Stimulated activated CD4-positive, alpha-beta T cell treated with anti-CD3 and anti-CD28 coated beads, Interleukin-4, amount 100 ng/mL, for 48 hours (primary cell): Measurements from ENCODE around the gene CLPTM1L.
A peak's percentile ranks its signal among the peaks of the same experiment; 100 is the strongest.
"Not testable (repeated sequence)": the region's sequence is repeated elsewhere in the genome, so short reads cannot be mapped to it uniquely, and the experiment has no call there.

ENCODE experiments used
- DNase-seq, 2 donors: peaks; one replicate each; pipeline ENCODE4 v3.0.0-alpha.2; 2020; ENCODE audit warnings: low read depth in 2 of 2

Gene CLPTM1L

DNA sequence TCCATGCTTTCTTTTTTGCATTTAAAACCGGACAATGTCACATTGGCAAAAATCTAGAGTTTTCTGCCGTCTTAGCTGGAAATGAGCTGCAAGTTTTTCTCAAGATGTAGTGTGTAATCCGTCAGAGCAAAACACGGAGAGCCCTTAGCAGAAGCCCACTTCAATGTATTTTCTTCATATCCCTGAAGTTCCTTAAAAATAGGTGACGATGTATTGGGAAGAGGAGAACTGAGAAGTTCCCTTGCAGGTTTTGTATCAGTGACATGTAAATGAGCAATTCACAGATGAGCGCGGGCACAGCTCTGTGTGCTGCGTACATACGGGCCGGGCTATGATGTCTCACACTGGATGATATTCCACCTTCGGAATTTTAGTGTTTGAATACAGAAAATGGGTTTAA is 14.8 kb upstream of the CLPTM1L start:
- DNase-seq, result no peak

DNA sequence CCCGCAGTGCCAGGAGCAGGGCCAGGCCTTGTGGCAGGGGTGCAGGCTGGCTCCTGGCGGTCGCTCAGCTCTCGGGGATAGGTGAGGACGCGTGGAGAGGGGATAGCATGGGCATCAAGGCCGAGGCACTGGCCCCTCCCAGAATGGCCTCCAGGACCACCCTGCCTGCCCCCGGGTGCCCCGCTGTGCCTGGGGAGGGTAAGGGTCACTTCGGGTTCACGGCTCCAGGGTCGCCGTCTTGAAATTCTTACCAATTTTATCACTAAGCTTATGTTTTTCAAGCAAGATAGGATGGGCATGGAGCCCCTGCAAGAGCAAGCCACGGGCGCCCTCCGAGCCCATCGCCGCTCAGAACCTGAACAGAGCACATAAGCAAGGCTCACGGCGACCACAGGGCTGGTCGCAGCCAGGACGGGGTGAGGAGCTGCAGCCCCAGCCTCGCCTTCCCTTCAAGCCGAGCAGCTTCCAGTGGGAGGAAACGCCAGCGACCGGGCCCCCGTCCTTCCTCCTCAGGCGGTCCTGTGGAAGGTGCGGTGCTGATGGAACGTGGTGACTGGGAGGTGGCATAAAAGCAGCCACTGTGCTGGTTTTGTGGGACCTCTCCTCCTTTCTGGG is 14.2 kb upstream of the CLPTM1L start:
- no peak for DNase-seq

DNA sequence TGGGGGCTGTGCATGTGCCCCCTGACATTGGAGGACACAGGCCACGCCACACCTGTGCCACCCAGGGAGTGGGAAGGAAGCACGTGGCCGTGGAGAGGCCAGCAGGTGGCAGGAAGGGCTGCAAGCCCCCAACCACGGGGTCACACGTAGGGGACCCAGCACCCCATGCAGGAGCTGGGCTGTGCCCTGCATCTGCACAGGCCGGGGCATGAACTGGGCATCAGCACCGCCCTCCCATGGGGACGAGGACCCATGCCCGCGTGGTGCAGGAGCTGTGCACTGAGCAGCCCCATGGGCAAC is 13.8 kb upstream of the CLPTM1L start:
- no peak for DNase-seq

DNA sequence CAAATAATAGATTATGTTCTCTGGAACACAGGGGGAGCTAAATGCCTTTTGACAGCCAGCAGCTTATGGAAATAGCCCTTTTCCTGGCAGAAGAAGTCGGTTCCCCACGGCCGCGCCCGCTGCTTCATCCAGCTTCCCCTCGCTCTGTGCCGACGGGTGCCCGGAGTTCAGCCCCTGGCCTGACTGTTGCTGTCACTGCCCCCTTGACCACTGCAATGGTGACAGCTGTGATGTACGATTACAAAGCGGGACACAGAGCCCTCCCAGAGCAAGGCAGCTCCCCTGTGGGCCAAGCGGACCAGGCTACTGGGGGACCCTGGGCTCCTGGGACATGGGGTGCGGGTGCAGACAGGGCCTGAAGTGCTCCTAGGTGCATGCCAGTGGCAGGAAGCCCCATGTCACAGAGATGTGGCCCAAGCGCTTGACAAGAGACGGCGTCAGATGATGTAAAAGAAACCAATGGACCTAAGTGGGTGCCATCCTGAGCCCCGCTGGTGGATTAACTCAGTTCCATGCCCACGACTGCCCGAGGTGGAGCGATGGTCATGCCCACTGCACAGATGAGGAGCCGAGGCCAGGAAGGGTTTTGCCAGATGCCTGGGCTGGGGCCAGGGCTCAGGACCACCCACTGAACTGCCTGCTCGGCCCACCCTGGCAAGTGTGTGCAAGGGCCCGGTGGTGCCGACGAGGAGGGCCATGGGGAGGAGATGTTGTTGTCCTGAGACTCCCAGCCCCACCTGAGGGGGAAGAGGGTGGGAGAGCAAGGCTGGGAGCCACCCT is 13.2 kb upstream of the CLPTM1L start:
- no peak for DNase-seq

DNA sequence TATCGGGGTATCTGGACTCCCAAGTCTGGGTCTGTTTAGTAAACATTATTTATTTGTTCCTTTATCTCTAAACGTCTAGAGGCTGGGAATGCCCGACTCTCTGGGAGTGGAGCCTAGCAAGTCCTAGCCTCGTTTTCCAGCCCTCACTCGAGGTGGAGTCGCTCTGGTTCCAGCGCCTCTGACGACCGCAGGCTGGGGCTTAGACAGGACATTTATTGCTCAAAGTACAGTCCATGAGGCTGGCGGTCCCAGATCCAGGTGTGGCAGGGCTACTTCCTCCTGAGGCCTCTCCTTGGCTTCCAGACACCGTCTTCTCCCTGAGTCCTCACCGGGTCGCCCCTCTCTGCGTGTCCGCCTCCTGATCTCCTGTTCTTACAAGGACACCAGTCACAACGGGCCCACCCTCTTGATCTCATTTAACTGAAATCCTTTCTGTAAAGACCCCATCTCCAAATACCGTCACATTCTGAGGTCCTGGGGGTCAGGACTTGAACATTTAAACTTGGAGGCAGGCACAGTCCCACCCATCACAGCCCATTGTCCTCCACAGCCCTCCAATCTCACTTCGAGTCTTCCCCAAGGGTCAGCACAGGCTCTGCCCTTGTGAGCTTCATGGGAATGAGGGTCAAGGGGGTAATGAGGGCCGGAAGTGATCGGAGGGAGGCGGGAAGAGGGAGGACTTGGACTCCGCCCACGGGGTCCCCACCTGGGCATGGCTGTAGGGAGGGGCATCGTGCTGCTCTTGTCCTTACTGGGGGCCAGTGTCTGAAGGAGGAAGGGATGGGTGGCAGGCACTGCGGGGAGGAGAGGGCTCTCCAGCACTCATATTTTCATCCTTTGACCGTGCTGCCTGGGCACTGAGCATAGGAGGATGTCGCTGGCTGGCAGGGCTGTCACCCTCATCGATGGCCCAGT is 12.2 kb upstream of the CLPTM1L start:
- no peak for DNase-seq

DNA sequence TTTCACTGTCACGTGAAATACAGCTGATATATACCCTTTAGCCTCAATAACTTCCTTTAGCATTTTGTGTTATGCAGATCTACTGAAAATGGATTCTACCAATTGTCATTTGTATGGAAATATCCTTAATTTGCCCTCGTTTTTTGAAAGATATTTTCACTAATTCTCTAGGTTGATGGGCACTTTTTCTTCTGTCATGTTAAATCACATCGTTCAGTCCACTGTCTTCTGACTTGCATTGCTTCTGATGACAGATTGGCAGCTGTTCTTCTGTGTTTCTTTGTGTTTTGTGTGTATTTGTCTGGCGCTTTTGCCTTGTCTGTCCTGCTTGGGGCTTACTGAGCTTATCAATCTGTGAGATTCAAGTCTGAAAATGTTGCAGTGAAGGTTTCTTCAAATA is 9.7 kb upstream of the CLPTM1L start:
- DNase-seq, result no peak

DNA sequence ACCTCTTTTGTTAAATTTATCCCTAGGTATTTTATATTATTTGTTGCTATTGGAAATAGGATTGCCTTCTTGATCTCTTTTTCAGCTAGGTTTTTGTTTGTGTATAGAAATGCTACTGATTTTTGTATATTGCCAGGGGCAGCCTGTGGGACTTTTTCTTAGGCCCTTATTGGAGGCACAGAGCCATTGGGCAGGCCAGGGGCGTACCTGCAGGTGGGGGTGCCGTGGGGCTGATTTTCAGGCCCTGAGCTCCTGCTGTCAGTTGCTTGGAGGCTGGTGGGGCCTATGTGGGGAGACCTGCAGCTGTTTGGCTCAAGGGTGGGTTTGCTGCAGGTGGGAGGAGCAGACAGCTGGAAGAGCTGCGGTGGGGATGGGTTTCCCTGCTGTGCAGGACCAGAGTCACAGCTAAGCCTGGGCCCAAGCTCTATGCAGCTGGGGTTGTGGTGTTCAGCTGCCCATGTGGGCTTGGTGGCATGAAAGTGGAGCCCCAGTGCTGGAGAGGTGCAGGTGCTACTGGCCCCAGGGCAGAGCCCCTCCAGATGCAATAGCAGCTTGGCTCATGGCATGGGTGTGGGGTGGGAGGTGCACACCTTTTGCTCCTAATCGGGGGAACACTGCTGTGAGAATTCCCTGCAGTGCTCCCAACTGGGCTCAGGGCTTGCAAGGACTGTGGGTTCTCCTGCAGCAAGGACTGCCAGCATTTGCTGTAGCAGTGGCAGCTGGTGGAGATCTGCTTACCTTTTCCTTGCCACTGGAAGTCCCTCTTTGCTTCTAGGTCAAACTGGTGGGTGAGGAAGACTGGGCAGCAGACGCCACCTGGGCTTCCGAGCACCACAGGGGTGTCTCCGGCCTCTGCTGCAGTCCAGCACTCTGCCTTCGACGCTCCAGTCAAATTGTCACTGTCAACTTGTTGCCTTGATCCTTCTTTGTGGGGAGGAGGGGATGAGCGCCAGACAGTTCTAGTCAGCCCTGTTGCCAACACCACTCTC is 7.6 kb upstream of the CLPTM1L start:
- DNase-seq, result no peak

DNA sequence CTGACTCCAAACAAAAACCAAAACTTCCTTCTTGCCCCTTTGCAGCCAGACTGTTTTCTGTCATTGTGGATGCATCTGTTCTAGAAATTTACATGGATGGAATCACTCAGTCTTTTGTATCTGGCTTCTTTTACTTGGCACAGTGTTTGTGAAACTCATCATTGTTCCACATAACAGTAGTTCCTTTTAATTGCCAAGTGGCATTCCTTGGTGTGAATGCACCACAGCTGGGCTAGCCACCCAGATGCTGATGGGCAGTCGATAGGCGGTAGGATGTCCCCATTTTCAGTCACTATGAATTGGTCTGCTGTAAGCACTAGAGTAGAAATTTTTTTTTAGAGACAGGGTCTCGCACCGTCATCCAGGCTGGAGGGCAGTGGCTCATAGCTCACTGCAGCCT is 6.3 kb upstream of the CLPTM1L start:
- no peak for DNase-seq

DNA sequence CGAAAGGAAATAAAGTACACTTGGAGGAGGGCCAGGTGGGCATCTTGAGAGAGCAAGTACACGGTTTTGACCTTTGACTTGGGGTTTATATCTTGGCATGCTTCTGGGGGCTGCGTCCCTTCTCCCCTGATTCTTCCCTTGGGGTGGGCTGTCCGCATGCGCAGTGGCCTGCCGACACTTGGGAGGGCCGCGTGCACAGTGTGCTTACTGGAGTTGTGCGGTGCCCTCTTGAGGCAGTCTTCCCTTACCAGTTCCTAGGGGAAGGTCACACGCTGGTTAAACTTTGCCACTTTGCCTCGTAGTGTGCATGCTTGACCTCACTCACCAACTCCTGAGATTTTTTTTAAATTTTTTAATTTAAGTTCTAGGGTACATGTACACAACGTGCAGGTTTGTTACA is 4.3 kb upstream of the CLPTM1L start:
- DNase-seq, result no peak

DNA sequence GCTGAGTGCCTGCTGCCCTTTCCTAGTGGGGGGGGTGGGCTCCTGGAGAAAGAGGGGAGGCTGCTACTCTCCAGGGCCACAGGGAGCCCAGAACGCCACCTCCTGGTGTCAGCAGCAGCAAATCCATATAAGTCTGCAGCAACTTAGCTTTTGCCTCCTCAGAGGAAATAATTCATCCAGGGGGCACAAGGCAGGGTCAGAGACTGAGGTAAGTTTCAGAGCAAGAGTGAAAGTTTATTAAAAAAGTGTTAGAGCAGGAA is 4.0 kb upstream of the CLPTM1L start:
- no peak for DNase-seq

DNA sequence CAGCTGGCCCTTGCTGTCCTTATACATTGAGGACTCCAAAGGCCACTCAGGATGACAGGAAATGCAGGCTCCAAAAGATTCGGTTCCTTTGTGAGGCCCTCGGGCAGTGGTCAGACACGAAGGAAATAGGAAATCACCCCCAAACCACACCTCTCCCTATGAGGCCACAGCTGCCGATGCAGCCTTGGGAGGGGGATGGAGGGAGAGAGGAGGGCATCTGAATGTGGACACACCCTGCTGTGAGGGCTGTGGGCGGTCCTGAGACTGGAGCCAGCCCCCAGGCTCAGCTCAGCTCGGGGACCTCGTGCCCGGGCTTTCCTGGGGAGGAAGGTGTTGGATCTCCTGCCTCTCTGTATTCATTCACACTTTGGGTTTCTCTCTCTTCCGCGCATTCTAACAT is 2.7 kb upstream of the CLPTM1L start:
- no peak for DNase-seq

DNA sequence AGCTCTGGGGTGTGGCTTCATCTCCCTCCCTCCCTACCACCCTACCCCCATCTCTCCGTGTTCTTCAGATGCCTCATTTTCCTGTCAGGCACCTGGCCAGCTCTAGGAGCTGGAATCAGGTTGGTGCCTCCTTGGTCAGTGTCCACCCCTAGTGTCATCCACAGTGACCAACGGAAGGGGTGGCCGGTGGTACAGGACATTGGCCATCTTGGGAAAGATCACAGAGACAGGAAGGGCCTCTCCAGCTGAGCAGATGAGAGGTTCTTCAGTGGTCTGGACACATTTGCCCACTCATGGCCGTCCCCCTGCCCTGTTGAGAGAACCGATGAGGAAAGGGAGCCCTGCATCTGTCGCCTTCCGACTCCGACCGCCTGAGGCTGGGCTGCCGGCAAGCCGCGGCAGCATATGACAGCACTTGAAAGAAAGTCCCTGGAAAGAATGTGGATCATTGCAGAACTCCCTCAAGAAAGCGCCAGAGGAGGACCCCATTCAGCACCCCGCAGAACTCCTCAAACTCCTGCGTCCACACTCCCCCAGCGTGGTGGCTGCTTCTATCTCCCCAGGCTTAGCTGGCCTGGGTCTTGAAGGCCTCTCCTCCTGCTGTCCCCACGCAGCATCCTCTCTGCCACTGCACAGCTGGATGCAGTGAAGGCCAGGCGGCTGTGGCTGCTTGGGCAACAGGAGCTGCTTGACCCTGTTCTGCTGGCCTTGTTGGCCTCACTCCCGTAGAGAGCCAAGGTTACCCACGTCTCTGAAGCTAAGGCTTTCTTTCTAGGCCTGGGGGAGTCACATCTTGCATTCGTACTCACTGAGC is 1.9 kb upstream of the CLPTM1L start:
- no peak for DNase-seq

DNA sequence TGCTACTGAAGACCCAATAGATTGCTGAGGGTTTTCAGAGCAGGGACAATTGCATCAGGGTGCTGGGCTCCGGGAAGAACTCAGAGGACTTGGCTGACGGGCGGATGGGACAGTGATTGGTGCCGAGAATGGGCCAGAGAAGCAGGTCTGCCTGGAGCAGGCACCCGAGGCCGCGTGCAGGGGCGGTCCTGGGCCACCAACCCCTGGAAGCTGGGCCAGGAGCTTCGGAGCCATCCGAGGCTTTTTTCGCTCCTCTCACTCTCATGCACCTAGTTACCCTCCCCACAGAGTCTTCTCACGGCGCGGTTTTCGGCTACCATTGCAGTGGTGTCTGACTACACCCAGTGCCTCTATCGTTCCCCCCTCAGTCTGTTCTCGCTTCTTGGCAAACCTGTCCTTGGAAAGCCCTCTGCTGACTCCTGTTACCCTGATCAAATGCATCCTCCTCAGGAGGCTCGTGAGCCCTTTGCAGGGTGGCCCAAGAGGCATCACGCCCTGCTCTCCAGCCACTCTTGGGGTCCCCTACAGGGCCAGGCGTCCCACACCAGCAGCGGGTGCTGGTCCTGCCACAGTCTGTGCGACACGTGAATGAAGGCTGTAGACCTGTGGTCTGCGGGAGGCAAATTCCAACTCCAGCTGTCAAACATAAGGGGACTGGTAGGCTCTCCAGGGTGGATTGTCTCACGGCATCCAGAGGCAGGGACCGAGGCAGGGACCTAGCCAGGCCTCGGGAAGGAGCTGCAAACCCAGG is 1.2 kb upstream of the CLPTM1L start:
- no peak for DNase-seq

DNA sequence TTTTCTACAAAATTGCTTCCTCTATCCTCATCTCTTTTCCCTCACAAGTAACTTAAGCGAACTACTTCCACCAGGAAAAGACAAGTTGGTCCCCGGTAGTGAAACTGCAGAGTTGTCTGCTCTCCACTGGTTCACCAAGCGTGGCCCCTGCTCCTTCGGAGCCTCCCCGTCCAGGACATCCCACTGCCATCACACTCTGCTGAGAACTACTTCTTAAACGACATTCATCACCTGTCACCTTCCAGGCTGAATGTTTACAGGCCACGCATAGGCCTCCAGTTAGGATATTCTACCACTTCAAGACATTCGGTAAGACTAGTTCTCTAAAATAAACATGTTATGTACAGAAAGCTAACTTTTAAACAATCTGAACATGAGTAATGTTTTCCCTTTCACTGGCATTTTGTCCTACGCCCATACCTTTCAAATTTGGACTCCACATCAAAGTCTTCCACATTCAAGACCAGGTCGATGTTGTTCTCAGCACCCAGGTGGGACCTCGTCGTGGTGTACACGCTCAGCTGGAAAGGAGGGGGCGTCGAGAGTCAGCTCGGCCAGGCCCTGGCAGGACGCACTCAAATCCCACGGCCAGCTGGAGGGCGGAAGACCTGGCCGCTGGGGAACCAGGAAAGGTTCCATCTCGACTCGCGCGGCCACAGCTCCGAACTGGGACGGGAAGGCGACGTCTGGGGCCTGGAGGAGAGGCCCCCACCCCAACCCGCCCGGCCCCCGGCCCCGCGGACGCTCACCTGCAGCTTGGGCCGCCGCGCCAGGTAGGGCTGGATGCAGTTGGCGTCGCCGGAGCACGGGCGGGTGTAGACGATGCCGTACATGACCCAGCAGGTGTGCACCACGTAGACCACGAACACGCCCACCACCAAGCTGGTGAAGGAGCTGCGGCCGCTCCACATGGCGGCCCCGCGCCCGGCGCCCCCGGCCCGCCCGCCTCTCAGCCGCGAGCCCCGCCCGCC is 683 bp downstream of the CLPTM1L start:
- peak; percentile 8 to 10 for DNase-seq

DNA sequence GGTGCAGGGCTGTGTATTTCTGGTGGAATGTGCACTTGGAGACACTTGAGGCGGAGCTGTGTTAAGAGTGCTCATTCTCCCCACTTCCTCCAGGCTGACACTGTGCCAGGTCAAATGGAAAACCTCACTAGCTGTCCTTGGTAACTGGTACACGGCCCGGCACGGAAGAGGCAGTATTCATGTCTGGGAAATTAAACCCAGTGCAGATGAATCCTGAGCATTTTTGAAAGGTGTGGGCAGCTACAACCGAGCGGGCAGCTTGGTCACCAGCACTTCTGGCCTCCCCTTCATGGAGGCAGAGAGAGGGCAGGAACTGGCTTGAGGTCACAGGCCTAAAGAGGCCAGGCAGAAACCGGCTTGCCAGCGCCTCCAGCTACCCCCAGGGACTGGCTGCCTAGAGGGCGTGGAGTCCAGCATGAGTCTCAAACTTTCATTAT is 1.6 kb downstream of the CLPTM1L start:
- no peak for DNase-seq

DNA sequence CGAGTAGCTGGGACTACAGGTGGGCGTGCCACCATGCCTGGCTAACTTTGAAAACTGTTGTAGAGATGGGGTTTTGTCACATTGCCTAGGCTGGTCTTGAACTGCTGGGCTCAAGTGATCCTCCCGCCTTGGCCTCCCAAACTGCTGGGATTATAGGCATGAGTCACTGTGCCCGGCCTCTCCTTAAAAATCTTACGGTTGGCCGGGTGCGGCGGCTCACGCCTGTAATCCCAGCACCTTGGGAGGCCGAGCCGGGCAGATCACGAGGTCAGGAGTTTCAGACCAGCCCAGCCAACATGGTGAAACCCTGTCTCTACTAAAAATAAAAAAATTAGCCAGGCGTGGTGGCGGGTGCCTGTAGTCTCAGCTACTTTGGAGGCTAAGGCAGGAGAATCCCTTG is 2.2 kb downstream of the CLPTM1L start:
- DNase-seq, result not testable (repeated sequence)

DNA sequence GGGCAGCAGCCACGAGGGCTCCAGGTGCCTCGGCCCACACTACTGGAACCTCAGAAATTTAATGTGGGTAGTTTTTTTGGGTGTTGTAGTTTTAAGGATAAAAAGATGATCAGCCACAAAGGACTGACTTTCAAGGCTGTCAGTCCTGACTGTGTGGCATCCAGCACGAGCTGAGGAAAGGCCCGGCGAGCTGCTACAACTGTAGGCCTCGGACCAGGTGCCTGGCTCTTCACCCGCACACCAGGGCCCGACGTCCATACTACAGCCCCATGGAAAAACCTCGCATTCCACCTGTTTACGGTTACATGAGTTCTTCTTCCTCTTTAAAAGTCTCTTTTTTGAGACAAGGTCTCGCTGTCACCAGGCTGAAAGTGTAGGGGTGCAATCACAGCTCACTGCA is 2.6 kb downstream of the CLPTM1L start:
- DNase-seq, result no peak

DNA sequence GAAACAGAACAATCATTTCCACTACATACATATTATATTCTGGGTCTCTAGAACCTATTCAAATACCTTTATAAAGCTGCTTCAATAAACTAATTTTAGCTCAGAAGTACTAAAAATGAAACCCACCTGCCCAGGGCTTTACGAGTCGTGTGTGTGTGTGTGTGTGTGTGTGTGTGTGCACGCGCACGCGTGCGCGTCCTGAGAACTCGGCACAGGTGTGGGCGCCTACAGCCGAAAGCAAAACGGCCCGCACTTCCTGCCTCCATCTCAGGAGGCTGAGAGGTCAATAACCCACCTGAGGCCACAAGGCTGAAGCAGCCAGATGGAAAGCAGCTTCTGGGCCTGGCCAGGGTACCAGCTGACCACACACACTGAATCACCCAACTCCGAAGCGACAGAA is 3.0 kb downstream of the CLPTM1L start:
- DNase-seq, result no peak

DNA sequence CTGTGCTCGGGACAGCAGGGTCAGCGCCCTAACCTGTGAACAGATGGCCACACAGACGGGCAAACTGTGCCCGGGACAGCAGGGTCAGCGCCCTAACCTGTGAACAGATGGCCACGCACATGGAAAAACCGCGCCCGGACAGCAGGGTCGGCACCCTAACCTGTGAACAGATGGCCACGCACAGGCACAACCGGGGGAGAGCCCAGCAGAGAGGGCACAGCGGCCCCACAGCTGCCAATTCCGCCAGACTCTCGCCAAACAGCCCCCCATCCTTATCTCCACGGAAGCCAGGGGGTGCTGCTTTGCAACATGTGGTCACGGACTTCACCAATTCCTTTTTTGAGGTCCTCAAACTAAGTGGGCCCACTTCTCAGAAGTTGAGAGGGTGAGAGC is 5.1 kb downstream of the CLPTM1L start:
- not testable (repeated sequence) for DNase-seq
